Esophagus muscularis mucosa (tissue), 3 donors: ENCODE results near the gene THADA.

Source experiments
- CTCF ChIP-seq, 3 experiments: fragments of 200-600 bp in 2 of 3; fragments of 450-650 bp in 1 of 3; sonication (generic) in 2 of 3; IDR thresholded peaks; one replicate each; pipeline ENCODE4 v1.5.1; 2017 to 2019; ENCODE audit warnings: antibody characterized with exemption in 3 of 3, mild to moderate bottlenecking in 2 of 3, moderate library complexity in 1 of 3
- EP300 ChIP-seq: sonication (generic); formaldehyde crosslinking; IDR thresholded peaks from one replicate; pipeline ENCODE4 v1.6.1; 2017; ENCODE audit warnings: antibody characterized with exemption

- no peak for TF ChIP-seq EP300
- no peak for TF ChIP-seq CTCF (IDR thresholded peaks at IDR 0.05)
Observed at GRCh38 chr2:43221763-43222474, 373.9 kb downstream of the THADA start.
